RWPE2 (cell line): ENCODE measurements around the gene P2RX4.

ENCODE experiments used
- ATAC-seq: fragments of 200-7000 bp; cut with Tn5 transposase; 3 replicates; pipeline ENCODE4 v1.9.1; 2021; ENCODE audit warnings: low read depth
- DNase-seq: peaks from one replicate; pipeline ENCODE4 v3.0.0-alpha.2; 2020; ENCODE audit warnings: low spot score
- H3K27ac ChIP-seq: fragments of 450-650 bp; 2 replicates; pipeline ENCODE4 v1.5.1; 2017; ENCODE audit warnings: mild to moderate bottlenecking; ENCODE audit not compliant: poor library complexity, severe bottlenecking
- H3K27me3 ChIP-seq: fragments of 250-450 bp; sonication (Bioruptor Pico); 2 replicates; pipeline ENCODE4 v1.5.1; 2021; ENCODE audit warnings: mild to moderate bottlenecking, moderate library complexity; ENCODE audit not compliant: insufficient read depth, poor library complexity, severe bottlenecking
- H3K36me3 ChIP-seq: fragments of 250-450 bp; sonication (Bioruptor Pico); 2 replicates; pipeline ENCODE4 v1.5.1; 2020; ENCODE audit warnings: low read depth, mild to moderate bottlenecking, moderate library complexity
- H3K4me1 ChIP-seq: fragments of 250-450 bp; sonication (Bioruptor Pico); 2 replicates; pipeline ENCODE4 v1.5.1; 2021; ENCODE audit warnings: mild to moderate bottlenecking, moderate library complexity; ENCODE audit not compliant: insufficient read depth, poor library complexity, severe bottlenecking
- H3K4me3 ChIP-seq: fragments of 250-450 bp; sonication (Bioruptor Pico); 2 replicates; pipeline ENCODE4 v1.5.1; 2021; ENCODE audit warnings: mild to moderate bottlenecking, moderate library complexity; ENCODE audit not compliant: severe bottlenecking
- H3K9me3 ChIP-seq: fragments of 250-450 bp; sonication (Bioruptor Pico); 2 replicates; pipeline ENCODE4 v1.5.1; 2021; ENCODE audit warnings: mild to moderate bottlenecking, moderate library complexity; ENCODE audit not compliant: severe bottlenecking
- TF ChIP-seq, protein P1 (sequence below): fragments of 450-650 bp; IDR thresholded peaks from one replicate; pipeline ENCODE4 v1.5.1; 2017; ENCODE audit warnings: mild to moderate bottlenecking, moderate library complexity; ENCODE audit not compliant: poor library complexity, severe bottlenecking

The P2RX4 gene

DNA sequence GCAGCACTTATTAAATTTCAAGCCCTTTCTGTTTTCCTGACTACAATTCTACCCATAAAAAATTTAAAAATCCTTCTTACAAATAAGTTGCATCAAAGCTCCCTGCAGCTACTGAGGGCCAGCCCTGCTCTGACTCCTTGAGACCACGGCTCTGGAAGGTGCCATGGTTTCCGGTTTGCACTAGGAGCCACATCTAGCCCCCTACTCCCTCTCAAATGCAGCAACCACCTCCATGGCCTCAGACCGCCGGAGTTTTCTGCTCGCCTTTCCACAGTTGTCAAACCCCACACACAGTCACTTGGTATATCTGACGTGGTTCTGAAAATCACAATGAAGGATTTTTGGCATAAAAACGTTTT, 30.1 kb downstream of the P2RX4 start:
- Histone ChIP-seq H3K27ac (no peak overlapping the region), H3K4me3 (no peak overlapping the region), H3K27me3 (no peaks in the 10 kb centered on the region), H3K4me1 (no peaks in the 10 kb centered on the region), H3K36me3 (peaks cover 12% of the 10 kb centered on the region), H3K9me3 (no peaks in the 10 kb centered on the region)
- TF ChIP-seq, protein P1, sequence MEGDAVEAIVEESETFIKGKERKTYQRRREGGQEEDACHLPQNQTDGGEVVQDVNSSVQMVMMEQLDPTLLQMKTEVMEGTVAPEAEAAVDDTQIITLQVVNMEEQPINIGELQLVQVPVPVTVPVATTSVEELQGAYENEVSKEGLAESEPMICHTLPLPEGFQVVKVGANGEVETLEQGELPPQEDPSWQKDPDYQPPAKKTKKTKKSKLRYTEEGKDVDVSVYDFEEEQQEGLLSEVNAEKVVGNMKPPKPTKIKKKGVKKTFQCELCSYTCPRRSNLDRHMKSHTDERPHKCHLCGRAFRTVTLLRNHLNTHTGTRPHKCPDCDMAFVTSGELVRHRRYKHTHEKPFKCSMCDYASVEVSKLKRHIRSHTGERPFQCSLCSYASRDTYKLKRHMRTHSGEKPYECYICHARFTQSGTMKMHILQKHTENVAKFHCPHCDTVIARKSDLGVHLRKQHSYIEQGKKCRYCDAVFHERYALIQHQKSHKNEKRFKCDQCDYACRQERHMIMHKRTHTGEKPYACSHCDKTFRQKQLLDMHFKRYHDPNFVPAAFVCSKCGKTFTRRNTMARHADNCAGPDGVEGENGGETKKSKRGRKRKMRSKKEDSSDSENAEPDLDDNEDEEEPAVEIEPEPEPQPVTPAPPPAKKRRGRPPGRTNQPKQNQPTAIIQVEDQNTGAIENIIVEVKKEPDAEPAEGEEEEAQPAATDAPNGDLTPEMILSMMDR, result no peak
- no peak for DNase-seq
- ATAC-seq, result no peak

DNA sequence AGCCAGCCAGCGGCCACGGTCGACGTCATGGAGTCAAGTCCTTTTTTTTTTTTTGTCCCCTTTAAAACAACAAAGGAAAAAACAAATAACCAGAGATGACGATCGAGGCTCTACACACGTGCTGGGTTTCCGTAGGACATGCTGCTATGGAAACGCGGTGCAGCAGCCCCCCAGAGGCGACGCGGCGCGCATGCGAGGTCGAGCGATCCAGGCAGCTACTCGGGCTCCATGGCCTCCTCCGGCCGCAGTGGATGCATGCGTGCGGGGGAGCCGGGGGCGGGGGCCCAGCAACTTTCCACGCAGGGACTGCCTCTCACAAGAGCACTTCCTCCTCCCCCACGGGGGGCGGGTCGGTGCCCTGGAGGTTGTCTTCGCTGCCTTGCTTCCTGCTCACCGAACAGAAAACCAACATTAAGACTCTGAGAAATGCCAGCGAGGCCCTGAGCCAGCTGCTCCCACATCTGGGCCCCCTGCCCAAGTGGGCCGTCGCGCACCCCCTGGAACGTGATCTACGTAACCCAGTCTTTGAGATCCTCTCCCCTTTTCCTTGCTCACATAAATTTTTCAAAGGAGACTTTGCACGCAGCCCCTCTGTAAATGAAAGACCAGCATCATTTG, 30.7 kb downstream of the P2RX4 start:
- no peak for ATAC-seq

DNA sequence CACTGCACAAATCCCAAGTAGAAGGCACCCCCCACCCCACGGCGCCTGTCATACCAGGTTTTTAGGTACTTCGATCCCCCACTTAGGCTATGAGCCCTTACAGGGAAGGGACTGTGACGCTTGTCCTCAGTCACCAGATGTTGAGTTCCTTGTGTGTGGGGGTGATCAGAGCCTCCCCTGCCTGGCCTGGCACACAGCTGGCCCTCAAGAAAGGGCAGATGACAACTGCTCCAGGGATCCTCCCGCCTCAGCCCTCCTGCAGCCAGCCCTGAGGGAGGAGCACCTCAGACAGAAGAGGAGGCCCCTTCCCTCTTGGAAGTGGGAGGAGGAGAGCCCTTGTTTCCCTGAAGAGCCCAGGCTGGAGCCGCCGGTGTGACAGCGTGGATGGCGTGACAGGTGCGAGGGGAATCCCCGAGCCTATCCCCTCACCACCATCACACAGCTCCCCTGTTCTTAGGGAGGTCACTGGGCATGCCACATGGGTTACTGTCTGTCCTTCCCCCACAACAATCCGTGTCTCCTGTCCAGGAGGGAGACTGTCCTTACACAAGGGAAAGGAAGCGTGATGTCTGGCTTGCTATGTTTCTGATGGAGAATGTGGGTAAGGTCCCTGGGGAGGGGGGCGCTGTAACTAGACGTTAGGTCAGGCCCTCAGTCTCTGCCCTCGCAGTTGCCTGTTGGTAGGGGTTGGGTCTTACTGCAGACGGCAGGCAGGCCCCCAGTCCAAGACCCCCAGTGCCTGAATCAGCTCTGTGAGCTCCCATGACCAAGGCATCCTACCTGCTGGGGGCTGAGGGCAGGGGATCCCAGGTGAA, 31.4 kb downstream of the P2RX4 start:
- Histone ChIP-seq H3K9me3 (no peaks in the 10 kb centered on the region), H3K36me3 (peaks cover 16% of the 10 kb centered on the region), H3K4me3 (no peak overlapping the region), H3K4me1 (no peaks in the 10 kb centered on the region), H3K27ac (no peak overlapping the region), H3K27me3 (no peaks in the 10 kb centered on the region)
- no peak for ATAC-seq
- TF ChIP-seq, protein P1, result no peak
- DNase-seq, result no peak

More for the DNA sequence above, 30.7 kb downstream of the P2RX4 start:
- H3K36me3 ChIP-seq, result peaks cover 14% of the 10 kb centered on the region
- no peaks in the 10 kb centered on the region for H3K27me3 ChIP-seq
- H3K9me3 ChIP-seq, result no peaks in the 10 kb centered on the region
- no peak overlapping the region for H3K4me3 ChIP-seq
- H3K4me1 ChIP-seq, result no peaks in the 10 kb centered on the region
- TF ChIP-seq, protein P1, result no peak
- no peak overlapping the region for H3K27ac ChIP-seq
- DNase-seq, result no peak

DNA sequence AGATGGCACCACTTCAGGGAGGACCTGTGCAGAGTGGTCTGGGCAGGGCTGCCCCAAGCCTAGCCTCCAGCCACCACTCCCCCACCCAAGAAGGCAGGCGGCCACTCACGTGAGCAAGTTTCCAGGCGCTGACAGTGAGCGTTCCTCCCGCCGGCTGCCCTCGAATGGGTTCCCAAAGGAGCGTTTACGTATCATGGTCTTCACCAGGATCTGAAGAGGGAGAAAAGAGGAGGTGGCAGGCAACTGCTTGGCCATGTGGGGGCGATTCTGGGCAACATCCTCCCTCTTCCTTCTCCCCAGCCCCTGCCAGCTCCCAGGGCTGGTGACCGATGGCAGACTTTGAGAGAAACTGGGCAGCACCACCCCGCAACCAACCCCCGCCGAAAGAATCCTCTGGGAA, 35.1 kb downstream of the P2RX4 start:
- Histone ChIP-seq H3K4me3 (no peak overlapping the region), H3K27me3 (no peaks in the 10 kb centered on the region), H3K4me1 (no peaks in the 10 kb centered on the region), H3K36me3 (peaks cover 29% of the 10 kb centered on the region), H3K27ac (no peak overlapping the region), H3K9me3 (no peaks in the 10 kb centered on the region)
- TF ChIP-seq, protein P1, result no peak
- DNase-seq, result no peak
- no peak for ATAC-seq

DNA sequence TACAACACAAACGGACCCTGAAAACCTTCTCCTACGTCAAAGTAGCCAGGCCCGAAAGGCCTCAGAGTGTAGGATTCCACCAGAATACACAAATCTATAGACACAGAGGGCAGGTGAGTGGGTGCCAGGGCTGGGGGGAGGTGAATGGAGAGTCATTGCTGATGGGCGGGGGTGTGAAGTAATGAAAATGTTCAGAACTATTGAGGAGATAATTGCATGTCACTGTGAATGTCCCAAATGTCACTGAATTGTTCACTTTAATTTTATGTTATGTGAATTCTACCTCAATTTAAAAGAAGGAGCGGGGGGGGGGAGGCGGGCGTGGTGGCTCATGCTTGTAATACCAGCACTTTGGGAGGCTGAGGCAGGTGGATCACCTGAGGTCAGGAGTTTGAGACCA, 36.0 kb downstream of the P2RX4 start:
- Histone ChIP-seq H3K9me3 (no peaks in the 10 kb centered on the region), H3K4me3 (no peak overlapping the region), H3K27me3 (no peaks in the 10 kb centered on the region), H3K36me3 (peaks cover 34% of the 10 kb centered on the region), H3K4me1 (no peaks in the 10 kb centered on the region), H3K27ac (no peak overlapping the region)
- DNase-seq, result no peak
- TF ChIP-seq, protein P1, result no peak
- ATAC-seq, result no peak
